GM19463 (cell line): ENCODE measurements around the gene ZNF322.

ENCODE experiments used
- ATAC-seq: cut with Tn5 transposase; IDR thresholded peaks from one replicate; pipeline ENCODE4 v1.9.1; 2021; ENCODE audit warnings: mild to moderate bottlenecking, moderate library complexity; ENCODE audit not compliant: unreplicated experiment

ZNF322 gene

GRCh38 chr6:26613689-26614683 is 45.6 kb downstream of the ZNF322 start:
- no peak for ATAC-seq

DNA sequence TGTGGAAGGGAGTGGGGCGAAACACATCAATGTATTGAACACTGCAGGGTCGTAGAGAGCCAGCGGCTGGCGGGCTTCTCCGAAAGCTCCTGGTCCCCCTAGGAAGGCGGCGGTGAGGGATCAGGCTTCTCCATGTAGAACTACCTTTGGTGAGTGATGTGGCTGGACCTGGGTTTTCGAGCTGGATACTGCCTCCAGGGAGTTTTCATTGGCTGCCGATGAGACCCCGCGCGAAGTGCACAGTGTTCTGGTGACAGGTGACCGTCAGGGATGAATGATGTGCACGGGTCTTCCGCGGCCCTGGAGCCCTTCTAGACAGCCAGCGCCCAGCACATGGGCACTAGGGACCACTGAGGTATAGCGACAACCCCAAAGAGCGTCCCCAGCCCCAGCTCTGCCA is 46.3 kb downstream of the ZNF322 start:
- ATAC-seq: no peak

DNA sequence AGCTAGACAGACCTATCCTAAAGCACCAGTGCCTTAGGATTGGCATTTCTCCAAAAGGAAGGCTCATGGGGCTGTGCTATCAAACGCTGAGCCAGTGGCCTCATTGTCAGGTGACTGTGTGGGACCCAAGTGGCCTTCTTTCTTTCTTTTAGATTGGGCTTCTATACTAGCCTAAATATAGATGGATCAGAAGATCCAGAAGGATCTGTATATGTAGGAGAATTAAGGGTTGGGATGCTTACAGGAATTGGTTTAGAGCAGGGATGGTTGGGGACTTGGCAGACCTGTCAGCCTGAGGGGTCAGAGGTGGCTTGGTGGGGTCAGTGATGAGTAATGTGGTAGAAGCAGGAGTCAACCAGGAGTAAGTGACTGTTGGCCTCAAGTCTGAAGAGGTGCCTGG is 47.9 kb downstream of the ZNF322 start:
- ATAC-seq: no peak

DNA sequence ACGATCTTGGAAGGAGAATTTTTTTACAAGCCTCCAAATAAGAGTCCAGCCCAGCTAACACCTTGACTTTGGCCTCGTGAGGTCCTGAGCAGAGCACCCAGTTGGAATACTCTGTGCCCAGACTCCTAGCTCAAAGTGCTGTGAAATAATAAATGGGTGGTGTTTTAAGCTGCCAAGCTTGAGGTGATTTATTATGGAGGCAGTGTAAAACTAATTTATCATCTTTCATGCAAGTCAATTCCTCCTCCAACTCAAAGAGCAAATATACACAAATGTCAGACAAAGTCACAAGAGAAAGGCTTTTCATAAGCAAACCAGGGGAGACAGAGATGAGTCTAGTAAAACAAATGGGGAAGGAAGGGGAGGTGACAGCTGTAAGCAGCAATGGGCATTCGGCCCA is 50.1 kb downstream of the ZNF322 start:
- ATAC-seq: no peak

- ATAC-seq: peak; percentile 71
Observed at GRCh38 chr6:26607434-26608230, 51.9 kb downstream of the ZNF322 start.

GRCh38 chr6:26604797-26605196 is 54.7 kb downstream of the ZNF322 start:
- ATAC-seq: no peak

GRCh38 chr6:26604026-26604425 is 55.5 kb downstream of the ZNF322 start:
- ATAC-seq: no peak

DNA sequence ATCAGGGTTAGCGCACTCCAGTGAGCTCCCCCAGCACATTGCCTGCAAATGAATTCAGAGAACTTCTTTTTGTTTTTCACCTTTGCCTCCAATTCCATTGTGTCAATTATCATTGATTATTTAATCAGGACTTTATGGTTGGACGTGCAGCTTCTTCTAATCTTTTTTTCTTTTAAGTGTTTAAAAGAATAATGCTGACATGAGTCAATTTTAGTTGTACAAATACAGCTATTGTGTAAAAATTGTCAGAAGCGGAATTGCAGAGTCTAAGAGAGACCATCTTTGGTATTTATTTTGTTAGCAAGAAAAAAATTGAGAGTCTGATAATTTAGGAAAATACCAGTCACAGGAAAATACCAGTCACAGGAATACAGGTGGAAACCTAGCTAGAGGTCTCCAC is 57.3 kb downstream of the ZNF322 start:
- no peak for ATAC-seq

DNA sequence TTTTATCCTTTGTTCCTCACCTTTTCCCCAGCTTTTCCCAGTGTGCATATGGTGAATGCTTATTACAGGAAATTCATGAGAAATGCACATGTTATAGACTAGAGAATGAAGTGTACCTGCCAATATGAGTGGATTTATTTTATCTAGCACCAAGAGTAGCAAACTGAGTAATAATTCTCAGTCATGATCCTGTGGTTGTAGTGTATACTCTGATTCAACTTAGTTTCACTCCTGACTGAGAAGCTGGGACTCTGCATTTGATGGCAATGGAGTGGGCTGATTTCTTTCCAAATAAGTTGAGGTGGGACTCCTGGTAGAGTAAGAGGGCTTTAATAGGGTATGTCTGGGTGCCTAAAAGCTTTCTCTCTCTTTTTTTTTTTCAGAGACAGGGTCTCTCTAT is 58.8 kb downstream of the ZNF322 start:
- ATAC-seq: no peak

GRCh38 chr6:26599591-26599990 is 60.0 kb downstream of the ZNF322 start:
- ATAC-seq: no peak

DNA sequence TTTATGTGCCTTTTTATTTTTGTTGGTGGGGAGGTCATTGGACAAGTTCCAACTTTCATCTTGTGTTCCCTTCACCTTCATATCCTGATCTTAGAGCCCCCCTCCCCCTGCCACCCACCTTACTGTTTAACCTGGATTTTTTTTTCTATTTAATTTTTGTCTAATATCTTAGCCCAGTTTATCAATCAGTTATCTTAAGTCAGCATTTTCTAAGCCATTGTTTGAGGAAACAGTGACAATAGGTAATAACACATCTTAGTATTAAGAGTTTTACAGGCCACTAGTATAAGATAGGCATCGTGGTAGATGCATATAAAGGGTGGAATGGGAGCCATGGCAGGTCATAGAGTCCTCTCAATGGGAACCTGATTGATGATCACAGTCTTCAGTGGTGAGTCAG is 60.4 kb downstream of the ZNF322 start:
- no peak for ATAC-seq

- ATAC-seq: no peak
Observed at GRCh38 chr6:26598267-26598666, 61.3 kb downstream of the ZNF322 start.

DNA sequence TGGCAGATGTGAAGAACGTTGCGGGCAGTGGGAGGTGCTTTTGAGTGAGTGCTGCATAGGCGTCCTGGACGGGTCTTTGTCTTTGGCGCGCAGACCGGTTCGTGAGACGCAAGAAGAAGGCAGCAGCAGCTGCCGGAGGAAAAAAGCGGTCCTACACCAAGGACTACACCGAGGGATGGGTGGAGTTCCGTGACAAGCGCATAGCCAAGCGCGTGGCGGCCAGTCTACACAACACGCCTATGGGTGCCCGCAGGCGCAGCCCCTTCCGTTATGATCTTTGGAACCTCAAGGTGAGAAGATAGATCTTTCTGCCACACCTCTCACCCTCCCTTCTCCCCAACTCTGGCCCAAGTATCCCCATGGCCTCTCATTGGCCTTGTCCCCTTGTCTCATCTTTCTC is 61.7 kb downstream of the ZNF322 start:
- ATAC-seq: no peak

DNA sequence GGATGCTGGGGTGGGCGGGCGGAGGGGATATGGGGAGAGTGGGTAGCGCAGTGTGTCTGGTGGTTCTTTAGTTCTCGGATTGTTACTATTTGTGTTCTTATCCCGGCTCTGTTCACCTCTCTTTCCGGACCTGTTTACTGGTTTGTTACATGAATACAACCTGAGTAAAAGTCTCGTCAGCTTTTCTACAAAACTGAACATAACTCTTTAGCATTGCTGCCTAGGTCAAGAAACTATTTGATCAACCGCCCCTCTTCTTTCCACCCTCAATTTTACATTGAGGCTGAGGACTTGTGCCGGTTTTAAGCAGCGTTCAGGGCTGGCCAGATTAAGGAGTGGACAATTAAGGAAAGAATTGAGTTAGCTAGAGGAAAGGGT is 62.2 kb downstream of the ZNF322 start:
- no peak for ATAC-seq

- ATAC-seq: peak; percentile 73
Observed at GRCh38 chr6:26596579-26597388, 62.8 kb downstream of the ZNF322 start, which contains the start of gene ABT1. Gene ABT1, plus strand, starts transcription at chr6:26596953. Its CDS starts 30 bp downstream, at chr6:26596983.

- ATAC-seq: peak; percentile 60
Observed at GRCh38 chr6:26595669-26596269, 63.8 kb downstream of the ZNF322 start.

GRCh38 chr6:26594730-26595632 is 64.6 kb downstream of the ZNF322 start:
- no peak for ATAC-seq

GRCh38 chr6:26594131-26594498 is 65.4 kb downstream of the ZNF322 start:
- ATAC-seq: no peak

- ATAC-seq: no peak
Observed at GRCh38 chr6:26593278-26594130, 66.0 kb downstream of the ZNF322 start.
